Limb (tissue), 2 donors: ENCODE results near the gene TMEM184B.

Experiments
- DNase-seq, 2 donors: peaks; one replicate each; pipeline ENCODE4 v3.0.0-alpha.2; 2016; ENCODE audit errors: extremely low spot score in 2 of 2

TMEM184B gene

DNA sequence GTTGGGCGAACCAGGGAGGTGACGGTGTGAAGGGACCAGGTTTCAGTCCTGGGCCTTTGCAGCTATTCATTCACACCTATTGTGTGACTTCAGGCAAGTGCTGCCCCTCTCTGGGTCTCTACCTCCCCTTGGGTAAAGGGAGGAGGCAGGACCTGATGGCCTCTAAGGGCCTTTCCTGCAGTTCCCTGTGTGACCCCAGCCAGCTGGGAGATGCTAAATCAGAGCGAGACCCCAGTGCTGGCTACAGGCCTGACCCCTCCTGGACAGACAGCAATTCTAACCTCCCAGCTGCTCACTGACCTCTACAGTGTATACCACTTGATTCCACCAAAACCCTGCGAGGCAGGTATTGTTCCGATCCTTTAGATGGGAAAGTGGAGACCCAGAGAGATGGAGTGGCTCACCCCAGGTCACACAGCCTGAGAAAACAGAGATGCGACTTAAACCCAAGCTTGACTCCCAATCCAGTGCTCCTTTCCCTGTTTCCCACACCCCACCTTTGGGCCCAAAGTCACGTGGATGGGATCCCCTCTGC is 64.8 kb downstream of the TMEM184B start:
- no peak for DNase-seq

- peak; percentile 80 to 90 for DNase-seq
Observed at GRCh38 chr22:38205261-38206128, 67.3 kb downstream of the TMEM184B start.

GRCh38 chr22:38204784-38205183 is 68.0 kb downstream of the TMEM184B start:
- DNase-seq = no peak

DNA sequence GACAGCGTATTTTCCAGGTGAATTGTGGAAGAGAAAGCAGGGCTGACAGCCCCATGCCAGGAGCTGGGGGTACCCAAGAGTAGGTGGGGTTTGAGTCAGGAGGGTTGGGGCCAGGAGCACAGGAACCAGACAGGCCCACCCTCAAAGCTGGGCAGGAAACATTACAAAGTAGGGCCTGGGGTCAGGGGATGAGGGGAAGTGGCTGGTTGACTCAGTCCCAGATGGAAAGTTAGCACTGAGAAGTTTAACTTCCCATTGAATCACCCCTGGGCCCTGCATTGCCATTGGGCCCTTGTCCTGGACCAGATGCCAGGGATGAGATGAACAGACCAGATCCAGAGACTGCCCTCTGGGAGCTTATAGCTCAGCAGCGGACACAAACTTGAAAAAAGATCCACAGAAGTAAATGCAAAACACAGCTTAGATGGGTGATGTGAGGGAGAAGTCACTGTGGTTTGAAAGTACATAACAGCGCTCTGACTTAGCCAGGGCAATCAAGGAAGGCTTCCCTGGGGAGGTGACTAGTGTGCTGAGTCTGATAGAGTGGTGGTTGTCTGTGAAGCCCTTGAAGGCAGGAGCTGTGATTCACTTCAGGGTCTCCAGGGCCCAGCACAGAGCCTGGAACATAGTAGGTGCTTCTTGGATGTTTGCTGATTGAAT is 68.8 kb downstream of the TMEM184B start:
- no peak for DNase-seq

GRCh38 chr22:38203090-38203810 is 69.6 kb downstream of the TMEM184B start:
- no peak for DNase-seq

GRCh38 chr22:38202437-38203089 is 70.2 kb downstream of the TMEM184B start:
- DNase-seq = peak; percentile 70 to 90

GRCh38 chr22:38201711-38202436 is 70.9 kb downstream of the TMEM184B start, which contains the start of gene MAFF:
Gene MAFF, plus strand, starts transcription at chr22:38201994. Its CDS starts 11,860 bp downstream, at chr22:38213854.
- peak; percentile 94 to 96 for DNase-seq

DNA sequence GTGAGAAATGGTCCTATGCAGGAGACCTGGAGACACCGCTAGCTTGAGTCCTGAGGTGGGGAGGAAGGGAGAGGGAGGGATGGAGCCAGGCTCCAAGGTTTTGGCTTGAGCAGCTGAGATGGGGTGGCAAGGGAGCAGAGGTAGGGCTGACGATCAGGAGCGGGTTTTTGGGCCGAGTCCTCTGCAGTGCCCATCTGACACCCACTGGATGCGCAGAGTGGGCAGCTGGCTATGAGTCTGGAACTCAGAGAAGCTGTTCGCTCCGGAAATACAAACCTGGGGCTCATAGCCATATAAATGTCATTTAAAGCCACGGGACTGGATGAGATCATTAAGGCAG is 71.5 kb downstream of the TMEM184B start:
- no peak for DNase-seq

GRCh38 chr22:38199826-38200559 is 72.8 kb downstream of the TMEM184B start:
- peak in 1 of 2 donors; percentile 22 for DNase-seq

- peak in 1 of 2 donors; percentile 24 for DNase-seq
Observed at GRCh38 chr22:38196791-38197419, 75.9 kb downstream of the TMEM184B start.

GRCh38 chr22:38193580-38193979 is 79.2 kb downstream of the TMEM184B start:
- DNase-seq = no peak

DNA sequence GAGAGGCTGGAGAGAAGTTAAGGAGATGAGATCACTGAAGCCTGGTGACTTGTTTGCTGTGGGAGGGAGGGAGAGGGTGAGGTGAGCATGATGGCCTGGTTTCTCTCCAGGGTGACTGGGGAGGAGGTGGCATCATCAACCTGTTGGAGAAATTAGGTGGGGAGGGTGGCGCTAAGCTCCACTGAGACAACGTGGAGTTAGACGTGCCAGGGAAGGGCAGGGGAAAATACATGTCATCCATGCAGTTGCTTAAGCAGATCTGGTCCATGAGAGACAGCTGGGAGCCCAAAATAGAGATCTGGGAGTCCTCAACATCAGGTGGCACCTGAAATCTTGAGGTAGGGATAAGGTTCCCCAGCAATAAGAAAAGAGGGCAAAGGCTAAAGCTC is 80.3 kb downstream of the TMEM184B start:
- no peak for DNase-seq

- DNase-seq = no peak
Observed at GRCh38 chr22:38191731-38192474, 80.9 kb downstream of the TMEM184B start.

DNA sequence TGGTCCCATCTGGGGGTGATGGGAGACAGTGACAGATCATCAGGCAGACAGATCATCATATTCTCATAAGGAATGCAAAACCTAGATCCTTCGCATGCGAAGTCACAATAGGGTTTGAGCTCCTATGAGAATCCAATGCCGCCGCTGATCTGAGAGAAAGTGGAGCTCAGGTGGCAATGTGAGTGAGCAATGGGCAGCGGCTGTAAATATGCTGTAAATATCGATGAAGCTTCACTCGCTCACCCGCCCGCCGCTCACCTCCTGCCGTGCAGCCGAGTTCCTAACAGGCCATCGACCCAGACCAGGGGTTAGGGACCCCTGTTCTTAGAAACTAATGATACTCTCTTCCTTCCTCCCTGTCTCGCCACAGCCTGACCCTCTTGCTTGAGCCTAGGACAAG is 81.8 kb downstream of the TMEM184B start:
- DNase-seq = peak in 1 of 2 donors; percentile 17

DNA sequence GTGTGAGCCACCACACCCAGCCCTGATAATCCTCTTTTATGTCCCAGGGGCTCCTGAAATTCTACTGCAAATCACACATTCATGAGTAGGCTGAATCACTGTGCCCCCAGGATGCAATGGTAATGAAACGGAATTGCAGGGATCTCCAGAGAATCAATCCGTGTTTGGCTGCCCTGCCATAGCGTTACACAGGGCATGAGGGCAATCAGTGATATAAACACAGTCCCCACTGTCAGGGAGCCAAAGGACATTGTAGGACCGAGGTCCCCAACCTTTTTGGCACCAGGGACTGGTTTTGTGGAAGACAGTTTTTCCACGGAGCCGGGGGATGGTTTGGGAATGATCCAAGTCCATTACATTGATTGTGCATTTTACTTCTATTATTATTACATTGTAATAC is 82.2 kb downstream of the TMEM184B start:
- DNase-seq = no peak

GRCh38 chr22:38189104-38189503 is 83.7 kb downstream of the TMEM184B start:
- DNase-seq = no peak

DNA sequence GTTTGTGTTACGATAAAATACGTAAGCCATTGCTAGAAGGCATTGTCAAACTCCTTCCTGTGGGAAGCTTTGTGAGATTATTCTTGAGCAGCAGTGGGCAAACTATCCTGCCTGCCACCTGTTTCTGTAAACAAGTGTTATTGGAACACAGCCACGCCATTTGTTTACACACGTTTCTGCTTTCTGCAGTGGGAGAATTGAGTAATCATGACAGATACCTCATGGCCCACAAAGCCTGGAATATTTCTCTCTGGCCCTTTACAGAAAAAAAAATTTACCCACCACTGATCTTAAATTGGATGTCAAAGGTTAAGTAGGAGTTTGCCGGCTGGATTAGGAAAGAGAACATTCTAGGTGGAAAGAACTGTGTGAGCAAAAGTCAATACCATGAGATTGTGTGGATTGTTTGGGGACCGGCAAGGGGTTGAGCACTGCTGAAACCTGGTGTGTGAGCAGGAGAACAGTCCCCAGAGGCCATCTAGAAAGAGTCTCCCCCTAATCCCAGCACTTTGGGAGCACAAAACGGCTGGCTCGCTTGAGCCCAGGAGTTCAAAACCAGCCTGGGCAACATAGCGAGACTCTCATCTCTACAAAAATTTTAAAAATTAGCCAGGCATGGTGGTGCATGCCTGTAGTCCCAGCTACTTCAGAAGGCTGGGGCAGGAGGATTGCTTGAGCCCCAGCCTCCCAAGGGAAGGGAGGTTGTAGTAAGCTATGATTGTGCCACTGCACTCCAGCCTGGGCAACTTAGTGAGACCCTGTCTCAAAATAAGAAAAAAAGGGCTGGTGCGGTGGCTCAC is 85.2 kb downstream of the TMEM184B start:
- DNase-seq = no peak

- no peak for DNase-seq
Observed at GRCh38 chr22:38186429-38186828, 86.4 kb downstream of the TMEM184B start.
